ENCODE measurements around the gene RPS15. TPM values are rescaled to one million over a fixed set of nuclear protein-coding genes. Genes with fewer than 3 reads are reported as not detected.
A peak's percentile ranks its signal among the peaks of the same experiment; 100 is the strongest.

The RPS15 gene
- total RNA-seq, 1 donor from 2014 or later, result 1,045 TPM

GRCh38 chr19:1422943-1423342 is 15.3 kb upstream of the RPS15 start:
- H3K4me1 Mint-ChIP-seq (ENCODE audit: low read depth, unreplicated experiment), result peaks cover 1% of the 10 kb centered on the region
- Histone ChIP-seq H3K79me2 (ENCODE audit: insufficient read depth, low read length) (peaks cover 95% of the 10 kb centered on the region), H3K27ac (ENCODE audit: low read depth, low read length) (no peak overlapping the region), H3K36me3 (ENCODE audit: insufficient read depth, low read length) (peaks cover 29% of the 10 kb centered on the region), H3K4me3 (ENCODE audit: insufficient read depth, low read depth, low read length) (no peak overlapping the region), H3K4me1 (ENCODE audit: insufficient read depth, low read length) (peaks cover 12% of the 10 kb centered on the region), H2AFZ (ENCODE audit: low read depth, low read length) (no peak overlapping the region), H3K9ac (ENCODE audit: low read length) (no peak overlapping the region), H3K9me3 (ENCODE audit: insufficient read depth, low read depth, low read length) (no peaks in the 10 kb centered on the region), H4K20me1 (ENCODE audit: insufficient read depth, low read length) (peaks cover 93% of the 10 kb centered on the region), H3K27me3 (ENCODE audit: insufficient read depth, low read length) (no peaks in the 10 kb centered on the region), H3K4me2 (ENCODE audit: low read length) (no peak overlapping the region)
- no peaks in the 10 kb centered on the region for H3K9me3 Mint-ChIP-seq (ENCODE audit: unreplicated experiment)
- H3K36me3 Mint-ChIP-seq (ENCODE audit: low read depth, unreplicated experiment), result peaks cover 3% of the 10 kb centered on the region
- no peak for TF ChIP-seq CTCF (IDR thresholded peaks at IDR 0.05; ENCODE audit: insufficient read depth, low read depth, low read length)
- TF ChIP-seq EZH2 (IDR thresholded peaks at IDR 0.05; ENCODE audit: insufficient read depth, low read length), result no peak
- H3K27ac Mint-ChIP-seq (ENCODE audit: unreplicated experiment), result peak overlapping the region; percentile 75
- peak overlapping the region; percentile 5 for H3K4me3 Mint-ChIP-seq (ENCODE audit: unreplicated experiment)
- no peak for FAIRE-seq
- H3K27me3 Mint-ChIP-seq (ENCODE audit: low read depth, unreplicated experiment), result no peaks in the 10 kb centered on the region
- DNase-seq (ENCODE audit: low read depth), result no peak

- Histone ChIP-seq H3K27me3 (ENCODE audit: insufficient read depth, low read length) (no peaks in the 10 kb centered on the region), H3K4me2 (ENCODE audit: low read length) (no peak overlapping the region), H3K79me2 (ENCODE audit: insufficient read depth, low read length) (peaks cover 94% of the 10 kb centered on the region), H2AFZ (ENCODE audit: low read depth, low read length) (no peak overlapping the region), H3K27ac (ENCODE audit: low read depth, low read length) (no peak overlapping the region), H3K9me3 (ENCODE audit: insufficient read depth, low read depth, low read length) (no peaks in the 10 kb centered on the region), H4K20me1 (ENCODE audit: insufficient read depth, low read length) (peaks cover 86% of the 10 kb centered on the region), H3K36me3 (ENCODE audit: insufficient read depth, low read length) (peaks cover 29% of the 10 kb centered on the region), H3K9ac (ENCODE audit: low read length) (no peak overlapping the region), H3K4me1 (ENCODE audit: insufficient read depth, low read length) (peaks cover 10% of the 10 kb centered on the region), H3K4me3 (ENCODE audit: insufficient read depth, low read depth, low read length) (no peak overlapping the region)
- no peak for DNase-seq (ENCODE audit: low read depth)
- peak overlapping the region; percentile 5 for H3K4me3 Mint-ChIP-seq (ENCODE audit: unreplicated experiment)
- no peaks in the 10 kb centered on the region for H3K27me3 Mint-ChIP-seq (ENCODE audit: low read depth, unreplicated experiment)
- H3K4me1 Mint-ChIP-seq (ENCODE audit: low read depth, unreplicated experiment), result peaks cover 1% of the 10 kb centered on the region
- H3K36me3 Mint-ChIP-seq (ENCODE audit: low read depth, unreplicated experiment), result peaks cover 6% of the 10 kb centered on the region
- no peak overlapping the region for H3K27ac Mint-ChIP-seq (ENCODE audit: unreplicated experiment)
- no peaks in the 10 kb centered on the region for H3K9me3 Mint-ChIP-seq (ENCODE audit: unreplicated experiment)
- no peak for FAIRE-seq
- TF ChIP-seq EZH2 (IDR thresholded peaks at IDR 0.05; ENCODE audit: insufficient read depth, low read length), result no peak
- TF ChIP-seq CTCF (IDR thresholded peaks at IDR 0.05; ENCODE audit: insufficient read depth, low read depth, low read length), result no peak
Observed at GRCh38 chr19:1423436-1424191, 14.6 kb upstream of the RPS15 start.
